Measurements from ENCODE around the gene TRIM64C. TPM values are rescaled to one million over a fixed set of nuclear protein-coding genes. Genes with fewer than 3 reads are reported as not detected.

TRIM64C gene, protein sequence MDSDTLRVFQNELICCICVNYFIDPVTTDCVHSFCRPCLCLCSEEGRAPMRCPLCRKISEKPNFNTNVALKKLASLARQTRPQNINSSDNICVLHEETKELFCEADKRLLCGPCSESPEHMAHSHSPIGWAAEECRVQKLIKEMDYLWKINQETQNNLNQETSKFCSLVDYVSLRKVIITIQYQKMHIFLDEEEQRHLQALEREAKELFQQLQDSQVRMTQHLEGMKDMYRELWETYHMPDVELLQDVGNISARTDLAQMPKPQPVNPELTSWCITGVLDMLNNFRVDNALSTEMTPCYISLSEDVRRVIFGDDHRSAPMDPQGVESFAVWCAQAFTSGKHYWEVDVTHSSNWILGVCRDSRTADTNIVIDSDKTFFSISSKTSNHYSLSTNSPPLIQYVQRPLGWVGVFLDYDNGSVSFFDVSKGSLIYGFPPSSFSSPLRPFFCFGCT
- polyA plus RNA-seq = not detected in 2 replicates

GRCh38 chr11:49059012-49059411, at the start of gene TRIM64C:
TRIM64C (minus strand) TSS chr11:49059112; CDS start chr11:49059112, 0 bp downstream.

DNA sequence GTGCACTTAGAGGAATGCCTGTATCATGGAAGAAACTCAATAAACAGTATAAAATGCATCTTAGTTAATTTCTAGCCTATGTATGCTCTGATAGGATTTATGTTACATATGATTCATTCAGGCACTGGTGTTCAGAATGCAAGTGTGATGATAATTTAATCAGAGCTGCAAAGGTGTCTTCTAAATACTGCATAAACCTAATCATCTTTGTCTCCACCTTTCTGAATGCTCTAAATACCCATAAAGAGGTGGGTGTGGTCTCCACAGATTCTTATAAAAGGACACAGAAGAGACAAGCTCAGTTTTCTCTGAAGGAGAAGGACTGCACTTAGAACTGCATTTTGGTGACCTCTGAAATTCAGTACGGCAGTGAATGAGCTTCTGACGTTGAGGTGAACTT, 30.4 kb downstream of the TRIM64C start, which contains the start of gene TRIM49B:
TSS of gene TRIM49B (plus strand) at position 301 of the 400 bp plus-strand sequence. CDS start 2,777 bp downstream, outside the sequence.

Other genes with a start within 250 kb of the TRIM64C start
- not detected in 2 replicates for gene TRIM51G, start 75.2 kb downstream of the TRIM64C start, polyA plus RNA-seq
- gene TRIM49B, start 30.3 kb downstream of the TRIM64C start, polyA plus RNA-seq = not detected in 2 replicates
- 0.24 TPM in 1 of 2 replicates, not detected in the other for gene FOLH1, start 149.5 kb upstream of the TRIM64C start, polyA plus RNA-seq

Measured in Purkinje cell (primary cell).